Cardiac fibroblast (primary cell): ENCODE measurements around the gene FAH.

Source experiments
- DNase-seq, 2 donors: peaks; one replicate each; pipeline versions ENCODE4 v3.0.0 to v3.0.0-alpha.2; 2010; ENCODE audit warnings: low read depth in 2 of 2
- H3K4me3 ChIP-seq, 2 donors: replicated peaks in 1 of 2; 1 replicate in 1 of 2; 2 replicates in 1 of 2; pipeline ENCODE4 v1.5.1; 2011; ENCODE audit warnings: low read depth in 2 of 2, low read length in 2 of 2, mild to moderate bottlenecking in 2 of 2, moderate library complexity in 1 of 2
- CTCF ChIP-seq: IDR thresholded peaks from one replicate; pipeline ENCODE4 v1.5.1; 2011; ENCODE audit warnings: low read depth, mild to moderate bottlenecking, low read length, inconsistent platforms

Gene FAH

GRCh38 chr15:80174017-80174746, 21.4 kb downstream of the FAH start:
- TF ChIP-seq CTCF, result no peak
- no peak overlapping the region for H3K4me3 ChIP-seq
- DNase-seq, result peak; percentile 70 to 88

GRCh38 chr15:80175436-80175835, 22.6 kb downstream of the FAH start:
- H3K4me3 ChIP-seq, result no peak overlapping the region
- TF ChIP-seq CTCF, result no peak
- no peak for DNase-seq

- TF ChIP-seq CTCF, result no peak
- DNase-seq, result no peak
Measured at GRCh38 chr15:80176443-80176842, 23.6 kb downstream of the FAH start.

GRCh38 chr15:80177156-80177555, 24.4 kb downstream of the FAH start:
- H3K4me3 ChIP-seq, result no peak overlapping the region
- DNase-seq, result peak; percentile 45
- TF ChIP-seq CTCF, result no peak

More at GRCh38 chr15:80176443-80176842, 23.6 kb downstream of the FAH start:
- H3K4me3 ChIP-seq, result no peak overlapping the region

- H3K4me3 ChIP-seq, result no peak overlapping the region
- no peak for TF ChIP-seq CTCF
- peak; percentile 73 to 95 for DNase-seq
Measured at GRCh38 chr15:80179025-80179759, 26.4 kb downstream of the FAH start.

- DNase-seq, result no peak
- no peak for TF ChIP-seq CTCF
- no peak overlapping the region for H3K4me3 ChIP-seq
Measured at GRCh38 chr15:80179935-80180334, 27.1 kb downstream of the FAH start.
